HL-60 (cell line): ENCODE results near the gene SHC2.

Source experiments
- TF ChIP-seq, protein P1 (sequence below): IDR thresholded peaks from one replicate; pipeline ENCODE4 v1.5.1; 2011; ENCODE audit warnings: low read length, control low read depth, inconsistent platforms; ENCODE audit not compliant: insufficient read depth
- TF ChIP-seq, protein P2 (sequence below): IDR thresholded peaks from 2 replicates; pipeline ENCODE4 v1.6.1; 2012; ENCODE audit warnings: low read depth; ENCODE audit not compliant: insufficient replicate concordance

DNA sequence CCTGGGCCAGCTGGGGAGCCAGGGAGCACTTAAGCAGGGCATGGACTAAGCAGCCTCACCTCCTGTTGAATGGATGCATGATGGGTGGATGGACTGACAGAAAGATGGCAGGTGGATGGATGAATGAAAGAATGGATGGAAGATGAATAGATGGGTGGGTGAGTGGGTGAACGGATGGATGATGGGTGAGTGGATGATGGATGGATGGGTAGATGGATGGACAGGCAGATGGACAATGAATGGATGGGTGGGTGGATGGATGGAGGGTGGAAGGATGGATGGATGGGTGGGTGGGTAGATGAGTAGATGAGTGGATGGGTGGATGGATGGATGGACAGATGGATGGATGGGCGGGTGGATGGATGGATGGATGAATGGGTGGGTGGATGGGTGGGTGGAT lies 18.7 kb downstream of the SHC2 start:
- TF ChIP-seq, protein P1, sequence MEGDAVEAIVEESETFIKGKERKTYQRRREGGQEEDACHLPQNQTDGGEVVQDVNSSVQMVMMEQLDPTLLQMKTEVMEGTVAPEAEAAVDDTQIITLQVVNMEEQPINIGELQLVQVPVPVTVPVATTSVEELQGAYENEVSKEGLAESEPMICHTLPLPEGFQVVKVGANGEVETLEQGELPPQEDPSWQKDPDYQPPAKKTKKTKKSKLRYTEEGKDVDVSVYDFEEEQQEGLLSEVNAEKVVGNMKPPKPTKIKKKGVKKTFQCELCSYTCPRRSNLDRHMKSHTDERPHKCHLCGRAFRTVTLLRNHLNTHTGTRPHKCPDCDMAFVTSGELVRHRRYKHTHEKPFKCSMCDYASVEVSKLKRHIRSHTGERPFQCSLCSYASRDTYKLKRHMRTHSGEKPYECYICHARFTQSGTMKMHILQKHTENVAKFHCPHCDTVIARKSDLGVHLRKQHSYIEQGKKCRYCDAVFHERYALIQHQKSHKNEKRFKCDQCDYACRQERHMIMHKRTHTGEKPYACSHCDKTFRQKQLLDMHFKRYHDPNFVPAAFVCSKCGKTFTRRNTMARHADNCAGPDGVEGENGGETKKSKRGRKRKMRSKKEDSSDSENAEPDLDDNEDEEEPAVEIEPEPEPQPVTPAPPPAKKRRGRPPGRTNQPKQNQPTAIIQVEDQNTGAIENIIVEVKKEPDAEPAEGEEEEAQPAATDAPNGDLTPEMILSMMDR: no peak
- TF ChIP-seq, protein P2, sequence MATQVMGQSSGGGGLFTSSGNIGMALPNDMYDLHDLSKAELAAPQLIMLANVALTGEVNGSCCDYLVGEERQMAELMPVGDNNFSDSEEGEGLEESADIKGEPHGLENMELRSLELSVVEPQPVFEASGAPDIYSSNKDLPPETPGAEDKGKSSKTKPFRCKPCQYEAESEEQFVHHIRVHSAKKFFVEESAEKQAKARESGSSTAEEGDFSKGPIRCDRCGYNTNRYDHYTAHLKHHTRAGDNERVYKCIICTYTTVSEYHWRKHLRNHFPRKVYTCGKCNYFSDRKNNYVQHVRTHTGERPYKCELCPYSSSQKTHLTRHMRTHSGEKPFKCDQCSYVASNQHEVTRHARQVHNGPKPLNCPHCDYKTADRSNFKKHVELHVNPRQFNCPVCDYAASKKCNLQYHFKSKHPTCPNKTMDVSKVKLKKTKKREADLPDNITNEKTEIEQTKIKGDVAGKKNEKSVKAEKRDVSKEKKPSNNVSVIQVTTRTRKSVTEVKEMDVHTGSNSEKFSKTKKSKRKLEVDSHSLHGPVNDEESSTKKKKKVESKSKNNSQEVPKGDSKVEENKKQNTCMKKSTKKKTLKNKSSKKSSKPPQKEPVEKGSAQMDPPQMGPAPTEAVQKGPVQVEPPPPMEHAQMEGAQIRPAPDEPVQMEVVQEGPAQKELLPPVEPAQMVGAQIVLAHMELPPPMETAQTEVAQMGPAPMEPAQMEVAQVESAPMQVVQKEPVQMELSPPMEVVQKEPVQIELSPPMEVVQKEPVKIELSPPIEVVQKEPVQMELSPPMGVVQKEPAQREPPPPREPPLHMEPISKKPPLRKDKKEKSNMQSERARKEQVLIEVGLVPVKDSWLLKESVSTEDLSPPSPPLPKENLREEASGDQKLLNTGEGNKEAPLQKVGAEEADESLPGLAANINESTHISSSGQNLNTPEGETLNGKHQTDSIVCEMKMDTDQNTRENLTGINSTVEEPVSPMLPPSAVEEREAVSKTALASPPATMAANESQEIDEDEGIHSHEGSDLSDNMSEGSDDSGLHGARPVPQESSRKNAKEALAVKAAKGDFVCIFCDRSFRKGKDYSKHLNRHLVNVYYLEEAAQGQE: no peak
